K562 (cell line): ENCODE results near the gene DUOX2. TPM values are rescaled to one million over a fixed set of nuclear protein-coding genes. Genes with fewer than 3 reads are reported as not detected.

ENCODE experiments used
- DEAF1 ChIP-seq: fragments of 450-650 bp; formaldehyde crosslinking; IDR thresholded peaks from 2 replicates; pipeline ENCODE4 v1.4.0; 2020; ENCODE audit warnings: mild to moderate bottlenecking, moderate library complexity
- GABPB2 ChIP-seq: fragments of 250-450 bp; sonication (Bioruptor Pico); conservative IDR thresholded peaks from 2 replicates; pipeline ENCODE4 v1.5.1; 2021; ENCODE audit warnings: mild to moderate bottlenecking
- KDM2B ChIP-seq: fragments of 250-450 bp; sonication (Bioruptor Pico); IDR thresholded peaks from 2 replicates; pipeline ENCODE4 v1.8.0; 2021; ENCODE audit warnings: mild to moderate bottlenecking, moderate library complexity
- NKRF ChIP-seq: fragments of 450-650 bp; IDR thresholded peaks from 2 replicates; pipeline ENCODE4 v1.6.1; 2016; ENCODE audit warnings: borderline replicate concordance
- POLR2AphosphoS2 ChIP-seq: IDR thresholded peaks from 2 replicates; pipeline ENCODE4 v1.6.1; 2012; ENCODE audit warnings: low read length, improper control_type of control experiment
- PTRF ChIP-seq: fragments of 450-650 bp; IDR thresholded peaks from 2 replicates; pipeline ENCODE4 v1.6.1; 2016; ENCODE audit warnings: mild to moderate bottlenecking, missing genetic modification characterization, missing compliant biosample characterization
- RBM34 ChIP-seq: fragments of 200-400 bp; formaldehyde crosslinking; IDR thresholded peaks from 2 replicates; pipeline ENCODE4 v1.6.1; 2018; ENCODE audit warnings: low read length, borderline replicate concordance; ENCODE audit not compliant: insufficient read depth
- STAG1 ChIP-seq: sonication (generic); formaldehyde crosslinking; IDR thresholded peaks from 2 replicates; pipeline ENCODE4 v1.5.0; 2020; ENCODE audit warnings: missing genetic modification reagents, borderline replicate concordance
- USF1 ChIP-seq: sonication (generic); formaldehyde crosslinking; IDR thresholded peaks from 2 replicates; pipeline ENCODE4 v1.9.0; 2022; ENCODE audit warnings: mild to moderate bottlenecking, missing genetic modification reagents
- ZNF121 ChIP-seq: sonication (generic); formaldehyde crosslinking; conservative IDR thresholded peaks from 2 replicates; pipeline ENCODE4 v1.8.0; 2022; ENCODE audit warnings: missing genetic modification reagents
- polyA plus RNA-seq, 8 experiments: library from polyadenylated mRNA; depleted of rRNA in 4 of 8; stranded (reverse) in 5 of 8; unstranded in 3 of 8; fragments of >200 nt; fragmentation: Nextera tagmentation in 2 of 8; fragmentation: Illumina TruSeq in 1 of 8; extraction: Ambion mirVana in 2 of 8; extraction: Trizol in 1 of 8; gene quantifications; 2 replicates each; pipeline versions ENCODE4 v1.2.1 to v1.2.3, GENCODE V29; 2011 to 2014; ENCODE audit warnings: inconsistent platforms in 1 of 8, missing spikeins in 1 of 8
- total RNA-seq, 7 experiments: library from RNA; depleted of rRNA in 6 of 7; stranded (reverse); fragments of >200 nt in 6 of 7; fragmentation: Illumina TruSeq in 2 of 7; extraction: Trizol in 2 of 7; gene quantifications; 2 replicates each; pipeline versions ENCODE4 v1.2.1 to v1.2.3, GENCODE V29; 2011 to 2021; ENCODE audit warnings: low replicate concordance in 1 of 7
- TF ChIP-seq, protein P1 (sequence below): fragments of 450-650 bp; IDR thresholded peaks from 2 replicates; pipeline ENCODE4 v1.7.1; 2018; ENCODE audit warnings: mild to moderate bottlenecking, low read depth; ENCODE audit not compliant: partially characterized antibody
- TF ChIP-seq, protein P2 (sequence below): fragments of 450-650 bp; IDR thresholded peaks from 2 replicates; pipeline ENCODE4 v1.6.1; 2016
- TF ChIP-seq, protein P3 (sequence below): fragments of 450-650 bp; formaldehyde crosslinking; conservative IDR thresholded peaks from 2 replicates; pipeline ENCODE4 v1.4.0; 2022; ENCODE audit warnings: mild to moderate bottlenecking, missing genetic modification characterization
- TF ChIP-seq, protein P4 (sequence below), 2 experiments: fragments of 450-650 bp in 1 of 2; sonication (generic) in 1 of 2; formaldehyde crosslinking; conservative IDR thresholded peaks; 2 replicates each; pipeline versions ENCODE4 v1.4.0 to v1.8.1; 2020 to 2022; ENCODE audit warnings: mild to moderate bottlenecking in 1 of 2, missing genetic modification reagents in 1 of 2

Gene DUOX2
- total and polyA plus RNA-seq, 9 of the 15 experiments (the other 6 are each of a cell fraction or from before 2014, with no cell fraction given): 0.01 to 0.03 (median 0.02) TPM; not detected in 6

- TF ChIP-seq, protein P1, sequence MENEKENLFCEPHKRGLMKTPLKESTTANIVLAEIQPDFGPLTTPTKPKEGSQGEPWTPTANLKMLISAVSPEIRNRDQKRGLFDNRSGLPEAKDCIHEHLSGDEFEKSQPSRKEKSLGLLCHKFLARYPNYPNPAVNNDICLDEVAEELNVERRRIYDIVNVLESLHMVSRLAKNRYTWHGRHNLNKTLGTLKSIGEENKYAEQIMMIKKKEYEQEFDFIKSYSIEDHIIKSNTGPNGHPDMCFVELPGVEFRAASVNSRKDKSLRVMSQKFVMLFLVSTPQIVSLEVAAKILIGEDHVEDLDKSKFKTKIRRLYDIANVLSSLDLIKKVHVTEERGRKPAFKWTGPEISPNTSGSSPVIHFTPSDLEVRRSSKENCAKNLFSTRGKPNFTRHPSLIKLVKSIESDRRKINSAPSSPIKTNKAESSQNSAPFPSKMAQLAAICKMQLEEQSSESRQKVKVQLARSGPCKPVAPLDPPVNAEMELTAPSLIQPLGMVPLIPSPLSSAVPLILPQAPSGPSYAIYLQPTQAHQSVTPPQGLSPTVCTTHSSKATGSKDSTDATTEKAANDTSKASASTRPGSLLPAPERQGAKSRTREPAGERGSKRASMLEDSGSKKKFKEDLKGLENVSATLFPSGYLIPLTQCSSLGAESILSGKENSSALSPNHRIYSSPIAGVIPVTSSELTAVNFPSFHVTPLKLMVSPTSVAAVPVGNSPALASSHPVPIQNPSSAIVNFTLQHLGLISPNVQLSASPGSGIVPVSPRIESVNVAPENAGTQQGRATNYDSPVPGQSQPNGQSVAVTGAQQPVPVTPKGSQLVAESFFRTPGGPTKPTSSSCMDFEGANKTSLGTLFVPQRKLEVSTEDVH: no peak
- TF ChIP-seq PTRF (tag): no peak
- TF ChIP-seq POLR2AphosphoS2: no peak
- TF ChIP-seq, protein P2, sequence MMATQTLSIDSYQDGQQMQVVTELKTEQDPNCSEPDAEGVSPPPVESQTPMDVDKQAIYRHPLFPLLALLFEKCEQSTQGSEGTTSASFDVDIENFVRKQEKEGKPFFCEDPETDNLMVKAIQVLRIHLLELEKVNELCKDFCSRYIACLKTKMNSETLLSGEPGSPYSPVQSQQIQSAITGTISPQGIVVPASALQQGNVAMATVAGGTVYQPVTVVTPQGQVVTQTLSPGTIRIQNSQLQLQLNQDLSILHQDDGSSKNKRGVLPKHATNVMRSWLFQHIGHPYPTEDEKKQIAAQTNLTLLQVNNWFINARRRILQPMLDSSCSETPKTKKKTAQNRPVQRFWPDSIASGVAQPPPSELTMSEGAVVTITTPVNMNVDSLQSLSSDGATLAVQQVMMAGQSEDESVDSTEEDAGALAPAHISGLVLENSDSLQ: peak; percentile 84
- no peak for TF ChIP-seq GABPB2 (CRISPR knock-in tag)
- TF ChIP-seq, protein P3, sequence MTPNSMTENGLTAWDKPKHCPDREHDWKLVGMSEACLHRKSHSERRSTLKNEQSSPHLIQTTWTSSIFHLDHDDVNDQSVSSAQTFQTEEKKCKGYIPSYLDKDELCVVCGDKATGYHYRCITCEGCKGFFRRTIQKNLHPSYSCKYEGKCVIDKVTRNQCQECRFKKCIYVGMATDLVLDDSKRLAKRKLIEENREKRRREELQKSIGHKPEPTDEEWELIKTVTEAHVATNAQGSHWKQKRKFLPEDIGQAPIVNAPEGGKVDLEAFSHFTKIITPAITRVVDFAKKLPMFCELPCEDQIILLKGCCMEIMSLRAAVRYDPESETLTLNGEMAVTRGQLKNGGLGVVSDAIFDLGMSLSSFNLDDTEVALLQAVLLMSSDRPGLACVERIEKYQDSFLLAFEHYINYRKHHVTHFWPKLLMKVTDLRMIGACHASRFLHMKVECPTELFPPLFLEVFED (CRISPR knock-in tag): no peak
- TF ChIP-seq ZNF121 (CRISPR knock-in tag): no peak
- no peak for TF ChIP-seq KDM2B (CRISPR knock-in tag)
- TF ChIP-seq RBM34: no peak
- TF ChIP-seq, protein P4, sequence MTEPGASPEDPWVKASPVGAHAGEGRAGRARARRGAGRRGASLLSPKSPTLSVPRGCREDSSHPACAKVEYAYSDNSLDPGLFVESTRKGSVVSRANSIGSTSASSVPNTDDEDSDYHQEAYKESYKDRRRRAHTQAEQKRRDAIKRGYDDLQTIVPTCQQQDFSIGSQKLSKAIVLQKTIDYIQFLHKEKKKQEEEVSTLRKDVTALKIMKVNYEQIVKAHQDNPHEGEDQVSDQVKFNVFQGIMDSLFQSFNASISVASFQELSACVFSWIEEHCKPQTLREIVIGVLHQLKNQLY (CRISPR knock-in tag; conservative IDR thresholded peaks at IDR 0.05): no peak
- TF ChIP-seq DEAF1: peak; percentile 86
- TF ChIP-seq NKRF: no peak
- no peak for TF ChIP-seq USF1 (CRISPR knock-in tag)
- TF ChIP-seq STAG1 (CRISPR knock-in tag): peak; percentile 75; the same call in 1 of the 2 replicates
Measured at GRCh38 chr15:45118131-45118588, 4.2 kb upstream of the DUOX2 start (continued).
